Effector memory CD8-positive, alpha-beta T cell (primary cell): ENCODE measurements around the gene JMJD7.

ENCODE experiments used
- ATAC-seq: fragments of 150-1000 bp; cut with Tn5 transposase; replicated peaks from 2 replicates; pipeline ENCODE4 v1.10.0; 2021; ENCODE audit warnings: mild to moderate bottlenecking, moderate library complexity
- DNase-seq, 3 experiments: peaks; one replicate each; pipeline ENCODE4 v3.0.0; 2021
- H3K27ac Mint-ChIP-seq, 2 donors: one replicate each; pipeline ENCODE4 v1.8.0; 2022; ENCODE audit warnings: mild to moderate bottlenecking in 2 of 2, mixed read lengths in 2 of 2, moderate library complexity in 2 of 2
- H3K27me3 Mint-ChIP-seq, 2 donors: one replicate each; pipeline ENCODE4 v1.8.0; 2022; ENCODE audit warnings: mixed read lengths in 2 of 2
- H3K36me3 Mint-ChIP-seq: one replicate; pipeline ENCODE4 v1.8.0; 2022; ENCODE audit warnings: mild to moderate bottlenecking, moderate library complexity, mixed read lengths; ENCODE audit not compliant: insufficient read depth
- H3K4me1 Mint-ChIP-seq, 2 donors: one replicate each; pipeline ENCODE4 v1.8.0; 2022; ENCODE audit warnings: low read depth in 2 of 2, mixed read lengths in 2 of 2
- H3K4me3 Mint-ChIP-seq, 2 donors: one replicate each; pipeline ENCODE4 v1.8.0; 2022; ENCODE audit warnings: mild to moderate bottlenecking in 2 of 2, mixed read lengths in 2 of 2, moderate library complexity in 2 of 2
- H3K9me3 Mint-ChIP-seq, 2 donors: one replicate each; pipeline ENCODE4 v1.8.0; 2022; ENCODE audit warnings: mixed read lengths in 2 of 2
- total RNA-seq, 9 experiments: gene quantifications; one replicate each; lab custom pipeline; 2026; lab: John Stamatoyannopoulos, UW

The JMJD7 gene
- 0.73 to 9.8 (median 1.3) reads per million in 9 experiments for total RNA-seq

DNA sequence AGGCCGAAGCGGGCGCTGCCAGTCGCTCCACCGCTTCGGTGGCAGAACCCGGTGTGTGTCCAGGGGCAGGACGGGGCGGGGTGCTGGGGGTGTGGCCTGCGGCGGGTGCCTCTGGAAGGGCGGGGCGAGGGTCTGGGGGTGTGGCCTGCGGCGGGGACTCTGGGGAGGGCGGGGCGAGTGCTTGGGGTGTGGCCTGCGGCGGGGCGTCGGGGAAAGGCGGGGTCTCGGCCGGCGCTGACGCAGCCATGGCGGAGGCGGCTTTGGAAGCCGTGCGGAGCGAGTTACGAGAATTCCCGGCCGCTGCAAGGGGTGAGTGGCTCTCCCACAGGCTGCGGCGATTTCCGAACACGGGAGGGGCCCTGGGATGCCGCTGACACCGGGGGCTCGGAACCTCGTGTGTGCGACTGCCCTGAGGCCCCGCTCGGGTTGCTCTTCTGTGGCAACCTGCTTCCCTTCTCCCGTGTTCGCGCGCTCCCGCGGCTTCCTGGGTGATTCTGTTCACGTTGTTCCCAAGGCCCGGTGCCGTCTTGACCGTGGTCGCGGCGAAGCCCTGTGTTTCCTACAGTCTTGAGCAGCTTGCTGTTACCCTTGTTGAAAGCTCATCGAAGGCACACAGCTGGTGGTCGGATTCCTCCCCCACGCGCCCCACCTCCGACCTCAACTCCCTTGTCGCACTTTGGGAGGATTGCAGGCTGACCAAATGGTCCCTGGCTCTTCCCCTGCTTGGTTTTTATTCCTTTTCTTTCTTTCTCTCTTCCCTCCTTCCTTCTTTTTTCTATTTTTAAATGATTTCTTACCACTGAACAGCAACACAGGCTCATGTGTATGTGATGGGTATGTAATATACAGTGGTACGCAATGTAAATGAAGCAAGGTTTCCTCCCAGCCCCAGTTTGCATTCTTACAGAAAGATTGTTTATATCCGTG is at the start of gene JMJD7:
JMJD7 (plus strand) TSS at position 213 of the 927 bp plus-strand sequence; CDS start at position 246, 33 bp downstream.
- H3K4me1 Mint-ChIP-seq = peaks cover 37 to 39% of the 10 kb centered on the region in 2 donors
- DNase-seq (peak; percentile 92 to 96 (median 96)), ATAC-seq (peak; percentile 84)
- peak within 1 kb of the TSS; percentile 59 to 94 for H3K27ac Mint-ChIP-seq
- peaks cover 25% of the 10 kb centered on the region for H3K36me3 Mint-ChIP-seq
- H3K9me3 Mint-ChIP-seq = no peaks in the 10 kb centered on the region
- peak within 1 kb of the TSS; percentile 80 to 99 for H3K4me3 Mint-ChIP-seq
- H3K27me3 Mint-ChIP-seq = no peaks in the 10 kb centered on the region

DNA sequence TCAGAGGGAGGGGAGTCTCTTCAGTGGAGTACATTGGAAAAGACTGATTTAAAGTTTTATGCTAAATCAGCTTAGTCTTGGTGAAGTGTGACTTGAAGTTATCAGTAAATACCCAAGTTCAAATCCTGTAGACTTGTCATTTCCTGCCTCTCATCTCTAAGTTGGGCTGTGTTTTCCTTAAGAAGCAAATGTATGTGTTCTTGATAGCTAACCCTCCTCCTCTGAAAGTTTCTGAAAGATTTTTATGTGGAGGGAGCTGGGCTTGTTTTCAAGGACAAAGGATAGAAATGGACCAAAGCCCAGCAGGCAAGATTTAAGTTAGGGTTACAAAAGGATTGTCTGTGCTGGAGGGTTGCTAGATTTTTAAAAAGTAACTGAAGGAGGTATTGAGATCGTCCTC is 49.4 kb upstream of the JMJD7 start:
- no peaks in the 10 kb centered on the region for H3K9me3 Mint-ChIP-seq
- peaks cover 54 to 73% of the 10 kb centered on the region in 2 donors for H3K4me1 Mint-ChIP-seq
- peaks cover 16% of the 10 kb centered on the region for H3K36me3 Mint-ChIP-seq
- no peaks in the 10 kb centered on the region for H3K27me3 Mint-ChIP-seq
- DNase-seq (no peak), ATAC-seq (no peak)
- H3K4me3 Mint-ChIP-seq = no peak overlapping the region
- peak overlapping the region; percentile 3 to 56 for H3K27ac Mint-ChIP-seq

DNA sequence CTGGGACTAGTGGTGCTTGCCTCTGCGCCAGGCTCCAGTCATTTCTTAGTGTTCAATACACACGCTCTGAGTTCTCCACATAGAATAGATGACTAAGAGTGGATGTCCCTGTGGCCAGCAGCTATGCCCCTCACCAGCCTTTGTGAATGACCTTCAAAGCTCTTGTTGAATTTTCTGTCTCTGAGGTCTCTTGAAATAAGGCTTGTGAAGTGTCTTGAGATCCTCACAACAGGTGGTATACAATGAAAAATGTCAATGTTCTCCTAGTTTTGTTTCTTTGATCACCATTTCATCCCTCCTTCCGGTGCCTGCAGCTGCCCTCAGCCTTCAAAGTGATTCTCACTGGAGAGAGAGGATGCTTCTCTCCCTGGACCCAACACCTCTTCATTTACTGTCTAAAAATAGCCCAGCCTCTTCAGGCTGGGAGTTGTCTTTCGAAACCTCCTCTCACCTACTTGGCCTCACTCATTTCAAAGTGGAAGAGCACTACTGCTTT is 48.2 kb upstream of the JMJD7 start:
- no peak overlapping the region for H3K4me3 Mint-ChIP-seq

DNA sequence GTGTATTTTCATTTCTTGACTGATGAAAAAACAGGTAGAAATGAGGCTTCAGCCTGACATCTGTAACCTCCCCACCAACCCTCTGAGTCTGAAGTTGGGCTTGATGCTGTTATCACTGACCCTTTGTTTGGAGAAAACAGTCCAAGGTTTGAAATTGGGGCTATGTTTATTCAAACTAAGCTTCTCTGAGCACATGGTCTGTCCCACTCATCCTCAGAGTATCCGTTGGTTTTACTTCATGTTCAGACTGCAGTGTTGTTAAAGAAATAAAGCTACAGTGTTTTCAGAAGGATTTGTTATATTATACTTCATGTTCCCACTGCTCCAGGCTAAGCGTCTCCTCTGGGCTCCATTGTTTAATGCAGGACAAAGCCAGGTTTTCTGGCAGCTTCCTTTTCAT is 47.6 kb upstream of the JMJD7 start:
- ATAC-seq (no peak), DNase-seq (no peak)
- Mint-ChIP-seq H3K27me3 (no peaks in the 10 kb centered on the region), H3K27ac (peak overlapping the region; percentile 12 to 15), H3K9me3 (no peaks in the 10 kb centered on the region), H3K4me1 (peaks cover 41 to 63% of the 10 kb centered on the region in 2 donors), H3K4me3 (no peak overlapping the region), H3K36me3 (peaks cover 6% of the 10 kb centered on the region)

More for the DNA sequence above, 48.2 kb upstream of the JMJD7 start:
- Mint-ChIP-seq H3K4me1 (peaks cover 47 to 69% of the 10 kb centered on the region in 2 donors), H3K36me3 (peaks cover 6% of the 10 kb centered on the region), H3K27me3 (no peaks in the 10 kb centered on the region), H3K27ac (peak overlapping the region; percentile 12 to 15), H3K9me3 (no peaks in the 10 kb centered on the region)
- no peak for ATAC-seq
- no peak for DNase-seq

DNA sequence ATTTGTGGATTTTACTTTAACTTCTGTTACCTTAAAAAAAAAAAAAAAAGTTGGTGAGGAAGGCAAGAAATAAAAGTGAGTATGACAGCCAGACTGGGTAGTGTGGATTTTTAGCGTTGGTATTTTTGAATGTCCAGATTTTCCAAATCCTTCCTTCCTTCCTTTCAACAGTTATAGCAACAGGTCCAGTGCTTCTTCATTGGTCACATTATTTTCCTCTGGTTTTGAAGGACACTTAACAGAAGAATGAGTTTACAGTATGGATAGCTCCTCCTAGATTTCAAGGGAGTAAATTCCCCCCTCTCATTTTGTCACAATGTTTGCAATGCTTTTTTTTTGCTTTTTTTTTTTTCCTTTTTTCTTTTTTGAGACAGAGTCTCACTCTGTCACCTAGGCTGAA is 47.2 kb upstream of the JMJD7 start:
- no peak for DNase-seq
- Mint-ChIP-seq H3K9me3 (no peaks in the 10 kb centered on the region), H3K27ac (no peak overlapping the region), H3K4me1 (peaks cover 38 to 60% of the 10 kb centered on the region in 2 donors), H3K36me3 (peaks cover 6% of the 10 kb centered on the region), H3K27me3 (no peaks in the 10 kb centered on the region), H3K4me3 (no peak overlapping the region)
- no peak for ATAC-seq

DNA sequence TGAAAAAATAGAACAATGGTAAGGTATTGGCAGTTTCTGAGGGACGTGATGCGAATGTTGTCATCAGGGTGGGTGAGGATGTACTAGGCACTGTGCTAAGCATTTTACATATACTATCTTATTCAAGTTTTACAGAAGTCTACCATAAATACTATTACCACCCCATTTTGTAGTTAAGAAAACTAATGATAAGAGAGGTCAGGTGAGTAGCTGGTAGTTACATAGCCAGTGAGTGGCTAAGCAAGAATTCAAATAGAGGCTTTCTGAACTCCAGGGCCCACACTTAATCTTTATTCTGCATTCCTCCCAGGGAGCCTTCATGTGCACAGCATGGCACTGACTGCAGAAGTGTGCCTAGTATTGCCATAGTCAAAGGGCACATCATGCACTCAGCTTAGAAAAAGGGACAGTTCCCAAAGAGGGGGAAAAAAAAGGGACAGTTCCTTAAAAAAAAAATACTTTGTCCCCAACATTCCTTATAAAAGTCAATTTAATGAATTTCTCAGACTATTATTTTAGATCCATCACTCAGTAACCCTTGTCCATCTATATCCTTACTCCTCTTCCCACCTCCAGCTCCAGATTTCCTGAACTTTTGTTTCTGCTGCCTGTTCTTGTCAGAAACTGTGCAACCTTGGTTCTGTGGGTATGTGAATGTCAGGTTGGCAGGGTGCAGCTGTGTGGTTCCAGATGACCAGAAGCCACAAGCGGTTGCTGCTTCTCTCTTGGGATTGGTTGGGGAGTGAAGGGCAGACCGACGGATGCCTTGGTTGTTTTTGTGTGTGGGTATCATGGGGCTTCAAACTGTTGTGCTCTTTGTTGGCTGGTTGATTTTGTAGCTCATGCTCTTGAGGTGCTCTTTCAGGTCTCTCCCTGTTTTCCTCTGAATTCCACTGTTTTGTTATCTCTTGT is 45.3 kb upstream of the JMJD7 start:
- DNase-seq (no peak), ATAC-seq (no peak)
- Mint-ChIP-seq H3K27ac (no peak overlapping the region), H3K9me3 (no peaks in the 10 kb centered on the region), H3K4me1 (peaks cover 25 to 43% of the 10 kb centered on the region in 2 donors), H3K27me3 (no peaks in the 10 kb centered on the region), H3K4me3 (no peak overlapping the region), H3K36me3 (peaks cover 6% of the 10 kb centered on the region)

DNA sequence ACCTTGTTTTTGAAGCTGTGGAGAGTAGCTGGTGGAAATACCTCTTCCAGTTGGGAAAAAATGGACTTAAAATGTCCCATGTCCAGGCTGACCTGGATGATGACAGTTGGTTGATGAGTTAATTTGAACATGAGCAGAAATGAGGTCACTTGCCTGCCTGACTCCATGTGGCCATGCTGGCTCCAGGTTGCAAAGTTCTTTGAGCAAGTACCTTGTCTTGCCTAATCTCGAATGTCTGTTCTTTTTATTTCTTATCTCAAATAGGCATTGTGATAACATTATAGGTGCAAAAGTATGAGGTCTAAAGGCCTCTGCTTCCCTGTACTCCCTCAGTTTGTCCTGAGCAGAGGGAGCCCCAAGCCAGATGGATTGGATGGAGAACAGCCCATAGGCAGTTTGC is 44.6 kb upstream of the JMJD7 start:
- Mint-ChIP-seq H3K36me3 (peaks cover 6% of the 10 kb centered on the region), H3K9me3 (no peaks in the 10 kb centered on the region), H3K27ac (no peak overlapping the region), H3K4me3 (no peak overlapping the region), H3K4me1 (peaks cover 24 to 38% of the 10 kb centered on the region in 2 donors), H3K27me3 (no peaks in the 10 kb centered on the region)
- DNase-seq (no peak), ATAC-seq (no peak)

DNA sequence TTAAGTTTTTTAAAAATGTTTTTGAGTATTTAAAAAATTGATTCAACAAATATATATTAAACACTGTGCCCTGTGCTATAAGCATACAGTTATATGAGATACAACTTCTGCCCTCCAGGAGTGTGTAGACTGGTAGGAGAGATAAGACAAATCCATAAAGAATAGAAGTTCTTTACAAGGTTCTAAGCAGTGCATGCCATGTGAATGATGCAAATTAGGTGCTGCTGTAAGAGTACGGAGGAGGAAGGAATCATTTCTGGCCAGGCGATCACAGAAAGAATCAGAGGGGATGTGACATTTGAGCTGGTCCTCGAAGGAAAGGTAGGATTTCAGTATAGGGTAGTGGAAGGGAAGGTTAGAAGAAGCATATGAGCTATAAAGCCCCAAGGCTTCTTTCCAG is 39.6 kb upstream of the JMJD7 start:
- no peak for ATAC-seq
- H3K27ac Mint-ChIP-seq = no peak overlapping the region

DNA sequence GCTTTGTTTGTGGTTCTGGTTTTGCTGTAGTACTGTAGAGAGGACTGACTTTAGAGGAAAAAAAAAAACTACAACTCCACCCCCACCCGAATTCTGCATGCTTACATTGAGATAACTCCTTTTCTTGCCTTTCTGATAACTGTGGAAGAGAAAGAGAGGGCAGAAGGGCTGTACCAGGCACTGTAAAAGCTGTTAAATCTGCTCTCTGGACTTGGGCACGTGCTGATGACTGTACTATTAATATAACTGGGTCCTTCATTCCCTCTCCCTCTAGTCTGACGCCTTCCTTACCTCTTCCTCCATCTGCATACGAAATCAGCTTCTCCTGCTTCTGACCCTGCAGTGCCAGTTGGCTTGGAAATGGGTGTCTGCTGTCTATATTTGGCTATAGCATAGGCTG is 38.7 kb upstream of the JMJD7 start:
- Mint-ChIP-seq H3K36me3 (no peaks in the 10 kb centered on the region), H3K4me3 (no peak overlapping the region), H3K4me1 (peaks cover 39 to 41% of the 10 kb centered on the region in 2 donors), H3K27me3 (no peaks in the 10 kb centered on the region), H3K27ac (peak overlapping the region; percentile 38 to 61), H3K9me3 (no peaks in the 10 kb centered on the region)
- ATAC-seq (no peak), DNase-seq (no peak)

More for the DNA sequence above, 39.6 kb upstream of the JMJD7 start:
- DNase-seq = no peak
- H3K9me3 Mint-ChIP-seq = no peaks in the 10 kb centered on the region
- no peak overlapping the region for H3K4me3 Mint-ChIP-seq
- no peaks in the 10 kb centered on the region for H3K27me3 Mint-ChIP-seq
- H3K4me1 Mint-ChIP-seq = peaks cover 39 to 41% of the 10 kb centered on the region in 2 donors
- no peaks in the 10 kb centered on the region for H3K36me3 Mint-ChIP-seq

DNA sequence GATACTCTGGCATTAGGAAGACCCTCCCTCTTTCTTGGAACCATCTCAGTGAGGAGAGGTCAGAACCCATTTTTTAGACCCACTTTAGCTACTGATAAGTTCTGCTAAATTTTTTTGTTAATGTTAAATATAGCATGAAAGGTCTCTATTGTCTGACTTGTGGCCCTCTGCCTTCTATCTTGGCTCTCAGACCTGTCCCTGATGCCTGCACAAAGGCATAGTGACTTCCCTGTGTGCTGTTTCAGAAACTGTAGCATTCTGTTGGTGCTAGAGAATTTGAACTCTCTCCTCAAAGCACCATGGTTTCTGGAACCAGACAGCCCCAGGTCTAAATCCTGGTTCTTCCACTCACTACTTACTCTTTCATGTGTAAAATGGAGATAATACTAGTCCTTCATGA is 38.2 kb upstream of the JMJD7 start:
- peaks cover 39 to 41% of the 10 kb centered on the region in 2 donors for H3K4me1 Mint-ChIP-seq
- ATAC-seq = no peak
- no peaks in the 10 kb centered on the region for H3K36me3 Mint-ChIP-seq
- DNase-seq = no peak
- no peak overlapping the region for H3K4me3 Mint-ChIP-seq
- H3K9me3 Mint-ChIP-seq = no peaks in the 10 kb centered on the region
- H3K27ac Mint-ChIP-seq = peak overlapping the region; percentile 38 to 61
- no peaks in the 10 kb centered on the region for H3K27me3 Mint-ChIP-seq

DNA sequence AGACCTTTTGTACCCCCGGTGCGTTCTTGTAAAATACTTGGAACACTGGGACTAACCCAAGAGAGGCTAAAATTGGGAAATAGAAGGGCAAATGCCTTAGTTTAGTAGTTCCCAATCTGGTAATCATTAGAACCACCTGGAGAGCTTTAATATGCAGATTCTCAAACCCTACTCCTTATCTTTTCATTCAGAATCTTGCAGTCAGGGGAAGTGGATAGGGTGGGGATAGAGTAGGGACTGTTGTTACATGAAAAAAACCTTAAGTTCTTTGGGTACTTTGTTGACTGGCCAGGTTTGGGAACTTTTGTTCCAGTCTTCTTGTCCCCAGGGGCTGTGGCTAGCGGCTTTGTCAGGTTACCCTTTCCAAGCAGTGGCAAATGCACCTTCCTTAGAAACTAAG is 37.7 kb upstream of the JMJD7 start:
- Mint-ChIP-seq H3K4me3 (peak overlapping the region in 1 of 2 donors; percentile 7), H3K4me1 (peaks cover 40 to 43% of the 10 kb centered on the region in 2 donors), H3K9me3 (no peaks in the 10 kb centered on the region), H3K27ac (peak overlapping the region; percentile 38 to 77), H3K27me3 (no peaks in the 10 kb centered on the region), H3K36me3 (no peaks in the 10 kb centered on the region)
- ATAC-seq (no peak), DNase-seq (no peak)

DNA sequence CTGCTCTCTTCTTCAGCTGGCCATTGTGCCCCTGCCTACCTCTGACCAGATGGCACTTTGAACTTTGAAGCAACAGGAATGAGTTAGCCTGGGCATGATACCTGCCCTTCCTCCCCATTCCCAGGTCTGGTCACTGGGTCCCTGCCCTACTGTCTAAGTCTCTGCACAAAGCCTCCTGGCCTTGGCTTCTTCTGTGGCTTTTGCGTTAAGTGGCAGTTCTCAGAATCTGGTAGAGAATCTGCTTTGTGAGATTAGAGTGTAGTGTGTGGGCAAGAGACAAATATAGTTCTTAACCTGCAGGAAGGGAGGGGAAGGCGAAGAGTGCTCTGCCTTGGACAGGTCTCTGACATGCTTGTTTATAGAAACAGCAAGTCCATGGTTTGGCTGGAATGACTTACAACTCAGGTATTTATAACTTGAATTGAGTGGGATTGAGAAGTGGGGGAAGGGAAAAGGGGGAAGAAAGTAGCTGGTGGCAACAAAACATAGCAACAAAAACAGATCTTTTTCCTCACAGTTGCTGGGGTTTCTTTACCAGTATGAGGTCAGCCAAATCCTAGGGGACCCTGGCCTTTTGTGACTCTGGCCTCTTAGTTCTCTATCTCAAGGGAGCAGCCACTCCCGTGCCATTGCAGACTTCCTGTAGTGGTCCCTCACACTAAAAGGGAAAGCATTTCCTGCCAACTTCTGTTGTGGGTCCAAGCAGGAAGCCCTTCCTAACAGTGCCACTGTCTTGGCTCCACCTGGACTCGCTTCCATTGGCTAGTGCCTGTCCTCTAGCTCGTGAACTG is 36.9 kb upstream of the JMJD7 start:
- Mint-ChIP-seq H3K4me3 (peak overlapping the region; percentile 7 to 39), H3K4me1 (peaks cover 39 to 45% of the 10 kb centered on the region in 2 donors), H3K36me3 (no peaks in the 10 kb centered on the region), H3K27ac (peak overlapping the region; percentile 70 to 77), H3K9me3 (no peaks in the 10 kb centered on the region), H3K27me3 (no peaks in the 10 kb centered on the region)
- no peak for DNase-seq
- ATAC-seq = no peak
